Stimulated activated CD8-positive, alpha-beta memory T cell treated with anti-CD3 and anti-CD28 coated beads, Interleukin-4, amount 100 ng/mL, for 1 hour (primary cell): ENCODE data around the gene MDK.

Experiments
- DNase-seq, 2 donors: peaks; one replicate each; pipeline ENCODE4 v3.0.0-alpha.2; 2020; ENCODE audit warnings: low read depth in 2 of 2, low spot score in 1 of 2

The MDK gene

GRCh38 chr11:46347637-46348311 lies 33.7 kb upstream of the MDK start:
- DNase-seq: no peak

- DNase-seq: peak in 1 of 2 donors; percentile 42
These were observed 32.7 kb upstream of the MDK start for GRCh38 chr11:46348566-46349401.

- no peak for DNase-seq
These were observed 30.8 kb upstream of the MDK start for GRCh38 chr11:46350695-46351094.

- no peak for DNase-seq
These were observed 30.3 kb upstream of the MDK start for GRCh38 chr11:46351148-46351547.

GRCh38 chr11:46351606-46352005 lies 29.9 kb upstream of the MDK start:
- no peak for DNase-seq

GRCh38 chr11:46352063-46352841 lies 29.2 kb upstream of the MDK start:
- peak; percentile 50 to 67 for DNase-seq

GRCh38 chr11:46353698-46354097 lies 27.8 kb upstream of the MDK start:
- no peak for DNase-seq

GRCh38 chr11:46356924-46357482 lies 24.5 kb upstream of the MDK start:
- no peak for DNase-seq

GRCh38 chr11:46357483-46357936 lies 24.0 kb upstream of the MDK start:
- DNase-seq: no peak

- DNase-seq: no peak
These were observed 21.5 kb upstream of the MDK start for GRCh38 chr11:46359953-46360352.

GRCh38 chr11:46360878-46361277 lies 20.6 kb upstream of the MDK start:
- no peak for DNase-seq

GRCh38 chr11:46361283-46362155 lies 19.9 kb upstream of the MDK start:
- DNase-seq: peak in 1 of 2 donors; percentile 37

- no peak for DNase-seq
These were observed 19.1 kb upstream of the MDK start for GRCh38 chr11:46362156-46363030.

GRCh38 chr11:46363031-46363407 lies 18.4 kb upstream of the MDK start:
- no peak for DNase-seq

- DNase-seq: no peak
These were observed 17.9 kb upstream of the MDK start for GRCh38 chr11:46363455-46364005.

GRCh38 chr11:46364056-46364455 lies 17.4 kb upstream of the MDK start:
- DNase-seq: no peak

GRCh38 chr11:46364791-46365190 lies 16.7 kb upstream of the MDK start:
- no peak for DNase-seq

- no peak for DNase-seq
These were observed 15.2 kb upstream of the MDK start for GRCh38 chr11:46366260-46366659.

- DNase-seq: no peak
These were observed 14.8 kb upstream of the MDK start for GRCh38 chr11:46366661-46367161.
